Measurements from ENCODE around the gene MEF2B.

DNA sequence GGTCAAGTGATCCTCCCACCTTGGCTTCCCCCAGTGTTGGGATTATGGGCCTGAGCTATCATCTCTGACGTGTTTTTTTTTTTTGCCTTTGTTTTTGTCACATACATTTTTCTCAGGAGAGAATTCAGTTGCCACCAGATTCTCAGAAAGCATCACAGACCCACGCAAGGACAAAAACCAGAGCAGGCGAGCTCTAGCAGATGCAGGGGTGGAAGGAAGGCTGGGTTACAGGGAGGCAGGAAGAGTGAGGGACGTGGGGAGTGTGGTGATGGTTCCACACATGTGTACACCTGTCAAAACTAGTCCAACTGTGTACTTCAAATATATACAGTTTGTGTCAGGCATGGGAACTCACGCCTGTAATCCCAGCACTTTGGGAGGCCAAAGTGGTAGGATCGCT is 36.1 kb downstream of the MEF2B start:
- TF ChIP-seq POLR2A (IDR thresholded peaks at IDR 0.05; ENCODE audit: low read depth, low read length) (no peak), EZH2 (IDR thresholded peaks at IDR 0.05; ENCODE audit: borderline replicate concordance, low read depth, low read length, severe bottlenecking) (no peak)
